Testis (tissue), 2 donors: ENCODE results near the gene C9orf152.

Experiments
- POLR2A ChIP-seq: fragments of 450-650 bp; IDR thresholded peaks from one replicate; pipeline ENCODE4 v1.6.1; 2017; ENCODE audit warnings: antibody characterized with exemption, mild to moderate bottlenecking, moderate library complexity
- TF ChIP-seq, protein P1 (sequence below), 3 experiments: fragments of 450-650 bp in 2 of 3; fragments of 200-600 bp in 1 of 3; sonication (generic) in 1 of 3; IDR thresholded peaks; one replicate each; pipeline ENCODE4 v1.5.1; 2016 to 2019; ENCODE audit warnings: antibody characterized with exemption in 3 of 3, mild to moderate bottlenecking in 2 of 3, moderate library complexity in 1 of 3

GRCh38 chr9:110202232-110202631 lies 5.7 kb downstream of the C9orf152 start:
- TF ChIP-seq, protein P1, sequence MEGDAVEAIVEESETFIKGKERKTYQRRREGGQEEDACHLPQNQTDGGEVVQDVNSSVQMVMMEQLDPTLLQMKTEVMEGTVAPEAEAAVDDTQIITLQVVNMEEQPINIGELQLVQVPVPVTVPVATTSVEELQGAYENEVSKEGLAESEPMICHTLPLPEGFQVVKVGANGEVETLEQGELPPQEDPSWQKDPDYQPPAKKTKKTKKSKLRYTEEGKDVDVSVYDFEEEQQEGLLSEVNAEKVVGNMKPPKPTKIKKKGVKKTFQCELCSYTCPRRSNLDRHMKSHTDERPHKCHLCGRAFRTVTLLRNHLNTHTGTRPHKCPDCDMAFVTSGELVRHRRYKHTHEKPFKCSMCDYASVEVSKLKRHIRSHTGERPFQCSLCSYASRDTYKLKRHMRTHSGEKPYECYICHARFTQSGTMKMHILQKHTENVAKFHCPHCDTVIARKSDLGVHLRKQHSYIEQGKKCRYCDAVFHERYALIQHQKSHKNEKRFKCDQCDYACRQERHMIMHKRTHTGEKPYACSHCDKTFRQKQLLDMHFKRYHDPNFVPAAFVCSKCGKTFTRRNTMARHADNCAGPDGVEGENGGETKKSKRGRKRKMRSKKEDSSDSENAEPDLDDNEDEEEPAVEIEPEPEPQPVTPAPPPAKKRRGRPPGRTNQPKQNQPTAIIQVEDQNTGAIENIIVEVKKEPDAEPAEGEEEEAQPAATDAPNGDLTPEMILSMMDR (IDR thresholded peaks at IDR 0.05) = no peak
- TF ChIP-seq POLR2A = no peak
